Neural cell (in vitro differentiated cells): Measurements from ENCODE around the gene ADK.
"Not testable (repeated sequence)": the region's sequence is repeated elsewhere in the genome, so short reads cannot be mapped to it uniquely, and the experiment has no call there.

ENCODE experiments used
- CTCF ChIP-seq: fragments of 450-650 bp; IDR thresholded peaks from 2 replicates; pipeline ENCODE4 v1.5.1; 2014; ENCODE audit warnings: antibody characterized with exemption, mild to moderate bottlenecking, moderate library complexity; ENCODE audit not compliant: poor library complexity, severe bottlenecking
- EZH2 ChIP-seq: fragments of 200-600, 300-800 bp; shearing (Covaris generic), sonication (generic); IDR thresholded peaks from 2 replicates; pipeline ENCODE4 v1.6.1; 2014; ENCODE audit warnings: antibody characterized with exemption, low read length, borderline replicate concordance, mild to moderate bottlenecking; ENCODE audit not compliant: insufficient read depth, poor library complexity, severe bottlenecking
- POLR2AphosphoS5 ChIP-seq: IDR thresholded peaks from 2 replicates; pipeline ENCODE4 v1.6.1; 2012
- RAD21 ChIP-seq: fragments of 450-650 bp; conservative IDR thresholded peaks from 2 replicates; pipeline ENCODE4 v1.6.1; 2014; ENCODE audit warnings: antibody characterized with exemption, mild to moderate bottlenecking, moderate library complexity

- not testable (repeated sequence) for TF ChIP-seq CTCF, EZH2, RAD21, POLR2AphosphoS5
Measured at GRCh38 chr10:74496276-74496675, 345.3 kb downstream of the ADK start.
